GM19468 (cell line): Measurements from ENCODE around the gene GLP1R.

Source experiments
- ATAC-seq: cut with Tn5 transposase; IDR thresholded peaks from one replicate; pipeline ENCODE4 v1.9.1; 2021; ENCODE audit warnings: mild to moderate bottlenecking, moderate library complexity, moderate number of reproducible peaks; ENCODE audit not compliant: unreplicated experiment; ENCODE audit errors: extremely low read depth

Gene GLP1R

DNA sequence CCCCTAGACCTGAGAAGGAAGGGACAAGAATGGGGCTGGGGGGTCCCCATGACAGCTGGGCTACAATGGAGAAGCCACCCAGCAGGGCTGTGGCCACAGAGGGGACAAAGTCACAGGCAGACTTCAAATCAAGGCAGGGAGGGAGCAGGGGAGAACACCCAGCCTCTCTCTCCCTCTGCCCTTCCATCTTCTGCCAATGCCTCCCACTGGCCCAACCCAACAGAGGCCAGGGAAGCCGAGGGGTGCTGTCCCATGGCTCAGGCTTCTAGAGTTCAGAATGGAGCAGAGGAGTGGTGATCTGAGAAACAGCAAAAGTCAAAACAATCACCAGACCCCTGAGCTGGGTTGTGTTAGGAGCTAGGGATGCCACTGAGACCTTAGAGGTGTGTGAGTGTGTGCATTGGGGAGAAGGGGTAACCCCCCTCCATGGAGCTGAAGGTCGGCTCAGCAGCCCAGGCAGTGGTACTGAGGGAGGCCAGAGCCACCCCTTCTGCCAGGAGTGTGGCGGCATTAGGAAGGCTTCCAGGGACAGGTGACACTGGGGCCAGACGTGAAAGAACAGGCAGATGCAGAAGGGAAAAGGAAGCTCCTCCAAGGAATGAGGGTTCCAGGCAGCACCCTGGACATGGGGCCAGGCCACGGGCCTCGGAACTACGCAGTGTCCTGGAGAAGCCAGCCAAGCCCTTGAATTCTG, 12.0 kb downstream of the GLP1R start:
- no peak for ATAC-seq

GRCh38 chr6:39061182-39061581, 12.6 kb downstream of the GLP1R start:
- no peak for ATAC-seq

- no peak for ATAC-seq
Measured at GRCh38 chr6:39061588-39061987, 13.0 kb downstream of the GLP1R start.

DNA sequence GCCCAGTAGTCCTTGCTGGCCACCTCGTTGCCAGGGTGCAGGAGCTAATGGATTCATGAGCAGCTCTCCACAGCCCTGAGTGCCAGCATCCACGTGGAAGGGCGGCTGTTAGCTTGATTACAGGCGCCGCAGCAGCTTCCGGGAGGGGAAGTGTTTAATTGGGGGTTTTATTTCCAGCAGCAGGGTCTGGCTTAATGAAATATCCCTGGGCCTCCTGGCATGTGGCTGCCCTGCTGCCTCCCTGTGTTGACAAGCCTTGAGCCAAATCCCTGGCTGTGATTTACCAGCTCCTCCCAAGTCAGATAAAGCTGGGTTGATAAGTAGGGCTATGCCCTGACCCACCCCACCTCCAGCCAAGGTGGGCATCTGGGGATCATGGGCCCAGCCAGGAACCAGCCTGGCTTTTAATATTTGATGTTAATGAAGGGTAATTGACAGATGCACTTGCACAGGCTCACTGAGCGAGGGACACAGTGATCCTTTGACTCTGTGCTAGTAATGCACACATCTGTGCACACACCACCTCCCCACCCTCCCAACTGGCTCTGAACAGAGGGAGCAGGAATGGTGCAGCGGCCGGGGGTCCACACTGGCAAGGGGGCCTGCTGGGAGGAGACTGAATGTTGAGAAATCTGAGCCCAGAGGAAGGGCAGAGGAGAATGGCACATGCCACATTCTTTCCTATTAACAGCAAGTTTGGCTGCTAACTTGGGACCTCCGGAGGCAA, 13.6 kb downstream of the GLP1R start:
- ATAC-seq, result no peak

- ATAC-seq, result no peak
Measured at GRCh38 chr6:39063526-39063925, 14.9 kb downstream of the GLP1R start.

- no peak for ATAC-seq
Measured at GRCh38 chr6:39065561-39065960, 17.0 kb downstream of the GLP1R start.

DNA sequence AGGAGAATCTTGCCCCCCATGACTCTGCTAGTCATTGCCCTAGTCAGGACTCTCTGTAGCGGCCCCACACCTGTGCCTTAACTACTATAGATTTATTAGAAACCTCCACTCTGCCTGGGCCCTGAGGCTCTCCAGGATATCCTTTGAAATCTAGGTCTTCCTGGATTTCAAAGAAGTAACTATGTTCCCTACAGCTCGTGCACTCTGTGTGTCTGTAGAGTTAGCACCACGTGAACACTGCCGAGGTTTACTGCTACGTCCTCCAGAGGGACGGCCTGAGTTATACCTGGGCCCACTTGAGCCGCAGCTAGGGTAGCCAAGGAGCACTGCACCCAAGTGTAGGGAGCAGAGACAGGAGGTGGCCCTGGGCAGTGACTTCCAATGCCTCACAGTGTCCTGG, 19.8 kb downstream of the GLP1R start:
- ATAC-seq, result no peak

DNA sequence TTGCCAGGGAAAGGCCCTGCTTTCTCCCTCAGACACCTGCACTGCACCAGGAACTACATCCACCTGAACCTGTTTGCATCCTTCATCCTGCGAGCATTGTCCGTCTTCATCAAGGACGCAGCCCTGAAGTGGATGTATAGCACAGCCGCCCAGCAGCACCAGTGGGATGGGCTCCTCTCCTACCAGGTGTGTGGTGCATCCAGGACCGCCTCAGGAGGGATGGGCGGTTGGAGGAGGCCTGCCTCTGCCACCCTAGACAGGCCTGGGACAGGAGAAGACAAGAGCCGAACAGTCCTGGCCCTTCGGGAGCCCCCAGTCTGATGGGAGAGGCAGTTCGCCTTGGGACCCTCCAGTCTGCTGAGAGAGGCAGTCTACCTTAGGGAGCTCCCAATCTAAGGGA, 24.2 kb downstream of the GLP1R start:
- no peak for ATAC-seq

DNA sequence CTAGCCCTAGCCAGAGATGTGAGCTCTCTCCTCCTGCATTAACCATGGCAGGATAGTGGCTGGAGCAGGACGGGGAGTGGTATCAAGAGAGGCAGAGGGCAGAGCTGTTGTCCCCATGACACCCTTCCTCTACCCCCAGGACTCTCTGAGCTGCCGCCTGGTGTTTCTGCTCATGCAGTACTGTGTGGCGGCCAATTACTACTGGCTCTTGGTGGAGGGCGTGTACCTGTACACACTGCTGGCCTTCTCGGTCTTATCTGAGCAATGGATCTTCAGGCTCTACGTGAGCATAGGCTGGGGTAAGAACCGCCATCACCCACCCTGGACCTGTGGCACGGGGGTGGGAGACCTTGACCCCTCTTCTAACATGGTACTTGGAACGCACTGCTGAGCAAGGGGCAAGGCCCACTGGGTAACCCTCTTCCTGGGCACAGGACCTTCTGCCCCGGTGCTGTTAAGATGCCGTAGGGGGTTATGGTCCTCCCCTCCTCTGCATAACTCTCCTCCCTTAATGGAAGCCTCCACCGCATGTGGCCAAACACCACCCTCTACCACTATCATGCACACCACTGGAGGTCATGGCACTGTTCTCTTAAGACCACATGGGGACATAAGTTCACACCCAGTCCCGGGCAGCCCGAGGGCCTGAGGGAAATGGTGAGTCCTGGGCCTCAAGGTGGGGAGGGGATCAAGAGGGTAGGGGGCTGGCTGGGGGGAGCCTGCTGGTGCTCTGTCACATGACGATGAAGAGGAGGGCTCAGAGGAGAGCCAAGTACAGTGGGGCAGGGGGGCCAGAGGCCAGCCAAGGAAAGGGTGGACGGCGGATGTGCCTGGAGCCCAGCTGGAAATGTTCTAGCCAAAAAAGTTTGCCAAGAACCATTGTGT, 25.1 kb downstream of the GLP1R start:
- no peak for ATAC-seq

DNA sequence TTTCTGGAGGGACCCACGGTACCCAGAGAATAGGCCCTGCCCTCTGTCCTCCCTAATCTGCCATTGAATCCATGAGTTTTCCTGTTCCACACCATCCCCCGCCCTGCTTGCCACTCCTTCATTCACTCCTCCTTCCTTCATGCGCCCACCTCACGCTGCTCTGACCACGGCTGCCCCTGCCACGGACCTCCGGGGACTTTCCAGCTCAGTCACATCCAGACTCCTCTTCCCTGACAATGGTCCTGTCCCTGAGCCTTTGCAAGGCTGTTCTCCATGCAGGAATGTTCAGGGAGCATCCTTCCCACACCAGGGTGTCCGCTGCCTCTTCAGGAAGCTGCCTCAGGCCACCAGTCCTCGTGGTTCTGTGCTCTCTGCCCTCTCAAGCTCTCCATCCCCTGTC, 25.9 kb downstream of the GLP1R start:
- ATAC-seq, result no peak

- no peak for ATAC-seq
Measured at GRCh38 chr6:39075010-39075686, 26.6 kb downstream of the GLP1R start.

DNA sequence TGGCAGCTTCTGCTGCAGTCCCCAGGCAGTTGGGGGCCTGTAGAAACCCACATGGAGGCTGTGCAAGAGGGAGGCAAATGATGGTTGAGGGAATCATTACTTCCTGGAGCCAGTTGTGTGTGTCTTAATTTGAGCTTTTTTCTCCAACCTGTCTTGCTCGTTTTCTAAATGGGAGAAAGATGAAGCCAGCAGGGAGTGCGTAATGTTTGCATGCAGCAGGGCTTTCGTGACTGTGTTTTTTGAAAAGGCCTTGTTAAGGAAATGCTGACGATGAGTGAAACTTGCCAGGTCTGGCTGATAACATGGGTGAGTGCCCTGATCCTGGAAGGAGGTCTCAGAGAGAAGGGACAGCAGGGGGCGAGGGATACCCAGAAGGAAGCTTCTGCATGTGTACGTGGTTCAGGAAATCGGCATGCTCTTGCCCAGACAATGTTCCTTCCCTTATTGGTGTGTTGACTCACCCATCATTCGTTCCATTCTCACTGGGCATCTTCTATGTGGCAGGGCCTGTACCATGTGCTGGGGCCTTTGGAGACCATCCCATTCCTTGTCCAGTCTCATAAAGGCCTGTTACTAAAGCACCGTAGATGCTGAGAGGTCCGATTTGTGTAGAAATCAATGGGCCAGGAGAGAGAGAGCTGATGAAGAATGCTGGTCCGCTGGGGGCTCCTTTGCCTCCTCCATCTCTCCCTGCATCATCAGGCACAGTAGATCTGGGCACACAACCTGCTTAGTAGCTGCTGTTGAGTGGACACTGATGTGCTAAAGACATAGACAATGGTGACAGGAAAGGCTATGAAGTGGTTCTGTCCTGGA, 27.4 kb downstream of the GLP1R start:
- ATAC-seq, result no peak

- no peak for ATAC-seq
Measured at GRCh38 chr6:39076623-39077535, 28.3 kb downstream of the GLP1R start.

DNA sequence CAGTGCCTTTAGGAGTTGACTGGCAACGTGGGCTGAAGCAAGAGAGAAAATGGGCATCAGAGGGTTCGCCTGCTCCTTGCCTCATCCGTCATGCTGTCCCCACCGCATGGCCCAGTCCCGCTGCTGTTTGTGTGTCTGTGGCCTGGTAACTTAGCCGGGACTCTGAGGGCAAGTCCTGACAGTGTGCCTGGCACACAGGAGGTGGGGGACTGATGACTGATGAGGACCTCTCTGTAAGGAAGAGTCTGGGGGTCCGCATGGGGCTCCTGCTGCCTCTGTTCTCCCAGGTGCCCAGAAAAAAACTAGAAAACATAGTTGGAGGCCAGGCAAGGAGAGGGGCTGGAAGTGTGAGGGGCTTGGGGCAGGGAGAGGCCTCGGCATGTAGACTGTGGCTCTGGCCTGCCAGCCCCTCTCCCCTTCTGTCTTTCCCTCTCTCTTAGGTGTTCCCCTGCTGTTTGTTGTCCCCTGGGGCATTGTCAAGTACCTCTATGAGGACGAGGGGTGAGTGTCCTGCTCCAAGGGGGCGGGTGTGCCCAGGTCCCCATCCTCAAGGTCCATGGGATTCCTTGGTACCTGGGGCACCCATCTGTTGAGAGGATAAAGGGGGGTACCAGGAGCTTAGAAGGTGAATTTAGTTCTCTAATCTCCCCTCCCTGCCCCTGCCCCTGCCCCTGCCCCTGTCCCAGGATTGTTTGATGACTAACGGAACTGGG, 29.5 kb downstream of the GLP1R start:
- no peak for ATAC-seq

DNA sequence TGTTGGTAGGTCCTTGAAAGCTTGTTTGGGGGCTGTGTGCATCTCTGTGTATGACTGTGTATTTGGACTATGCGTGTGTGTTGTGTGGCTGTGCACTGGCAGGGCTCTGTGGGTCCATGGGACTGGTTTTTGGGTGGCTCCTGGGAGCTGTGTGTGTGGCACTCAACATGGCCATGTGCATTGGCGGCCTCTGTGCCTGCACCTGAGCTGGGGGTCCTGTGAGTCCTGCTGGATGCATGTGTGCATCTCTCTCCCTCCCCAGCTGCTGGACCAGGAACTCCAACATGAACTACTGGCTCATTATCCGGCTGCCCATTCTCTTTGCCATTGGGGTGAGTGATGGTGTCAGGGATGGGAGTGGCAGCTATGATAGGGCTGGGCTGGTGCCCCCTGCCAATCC, 30.1 kb downstream of the GLP1R start:
- ATAC-seq, result no peak

DNA sequence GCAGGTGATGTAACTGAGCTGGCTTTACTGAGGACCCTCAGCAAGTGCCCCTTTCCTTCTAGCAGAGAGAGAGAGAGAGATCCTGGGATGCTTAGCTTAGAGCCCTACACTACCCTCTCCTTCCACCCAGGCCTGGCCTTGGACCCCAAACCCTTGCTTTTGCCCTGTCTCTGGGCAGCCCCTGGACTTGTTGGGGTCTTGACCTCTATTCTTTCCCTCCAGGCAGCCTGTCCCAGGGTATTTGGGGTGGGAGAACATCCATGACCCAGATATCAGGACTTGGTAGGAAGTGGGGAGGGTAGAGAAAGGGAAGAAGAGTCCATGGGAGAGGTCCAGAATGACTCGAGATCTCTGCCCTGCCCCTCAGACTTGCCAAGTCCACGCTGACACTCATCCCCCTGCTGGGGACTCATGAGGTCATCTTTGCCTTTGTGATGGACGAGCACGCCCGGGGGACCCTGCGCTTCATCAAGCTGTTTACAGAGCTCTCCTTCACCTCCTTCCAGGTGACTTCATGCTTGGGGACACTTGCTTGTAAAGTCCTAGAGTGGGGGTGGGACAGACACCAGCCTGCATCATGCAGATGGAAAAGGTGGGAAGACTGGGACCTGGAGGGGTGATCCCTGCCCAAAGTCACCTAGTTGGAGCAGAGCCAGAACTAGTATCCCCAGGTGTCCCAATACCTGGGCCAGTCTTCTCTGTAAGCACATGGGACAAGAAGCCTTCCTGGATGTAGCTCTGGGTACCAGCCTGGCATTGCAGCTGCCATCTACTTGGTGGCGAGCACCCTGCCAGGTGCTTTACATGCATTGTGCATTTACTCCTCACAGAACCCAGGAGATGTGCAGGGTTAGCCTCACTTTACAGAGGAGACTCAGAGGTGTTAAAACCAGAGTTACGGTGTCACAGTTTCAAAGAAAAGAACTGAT, 30.9 kb downstream of the GLP1R start:
- ATAC-seq, result no peak
